Measurements from ENCODE around the gene NDUFV2. TPM values are rescaled to one million over a fixed set of nuclear protein-coding genes. Genes with fewer than 3 reads are reported as not detected.
"Not testable (repeated sequence)": the region's sequence is repeated elsewhere in the genome, so short reads cannot be mapped to it uniquely, and the experiment has no call there.

Gene NDUFV2
- total RNA-seq, 2 donors from 2014 or later: 167 to 225 TPM

DNA sequence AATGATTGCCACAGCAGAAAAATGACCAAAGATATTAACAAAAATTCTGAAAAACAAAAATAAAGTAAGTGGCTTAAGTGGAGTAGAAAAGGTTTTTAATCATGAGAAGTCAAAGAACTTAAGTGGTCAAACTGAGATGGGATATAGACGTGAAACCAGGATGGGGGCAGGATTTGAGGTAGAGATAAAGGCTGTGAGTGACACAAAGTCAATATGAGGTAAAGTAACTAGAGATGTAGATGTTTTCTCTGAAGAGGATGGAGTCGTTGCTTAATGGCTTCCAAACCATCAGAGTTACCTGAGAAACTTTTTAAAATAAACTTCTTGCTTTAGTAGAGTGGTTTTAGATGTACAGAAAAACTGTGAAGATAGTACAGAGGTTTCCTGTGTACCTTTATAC is 55.3 kb downstream of the NDUFV2 start:
- Histone ChIP-seq H3K9me3 (no peaks in the 10 kb centered on the region), H3K27ac (no peak overlapping the region), H3K4me3 (no peak overlapping the region), H3K36me3 (no peaks in the 10 kb centered on the region), H3K27me3 (no peaks in the 10 kb centered on the region), H3K4me1 (peaks cover 0 to 20% of the 10 kb centered on the region in 2 donors)
- TF ChIP-seq, protein P1, sequence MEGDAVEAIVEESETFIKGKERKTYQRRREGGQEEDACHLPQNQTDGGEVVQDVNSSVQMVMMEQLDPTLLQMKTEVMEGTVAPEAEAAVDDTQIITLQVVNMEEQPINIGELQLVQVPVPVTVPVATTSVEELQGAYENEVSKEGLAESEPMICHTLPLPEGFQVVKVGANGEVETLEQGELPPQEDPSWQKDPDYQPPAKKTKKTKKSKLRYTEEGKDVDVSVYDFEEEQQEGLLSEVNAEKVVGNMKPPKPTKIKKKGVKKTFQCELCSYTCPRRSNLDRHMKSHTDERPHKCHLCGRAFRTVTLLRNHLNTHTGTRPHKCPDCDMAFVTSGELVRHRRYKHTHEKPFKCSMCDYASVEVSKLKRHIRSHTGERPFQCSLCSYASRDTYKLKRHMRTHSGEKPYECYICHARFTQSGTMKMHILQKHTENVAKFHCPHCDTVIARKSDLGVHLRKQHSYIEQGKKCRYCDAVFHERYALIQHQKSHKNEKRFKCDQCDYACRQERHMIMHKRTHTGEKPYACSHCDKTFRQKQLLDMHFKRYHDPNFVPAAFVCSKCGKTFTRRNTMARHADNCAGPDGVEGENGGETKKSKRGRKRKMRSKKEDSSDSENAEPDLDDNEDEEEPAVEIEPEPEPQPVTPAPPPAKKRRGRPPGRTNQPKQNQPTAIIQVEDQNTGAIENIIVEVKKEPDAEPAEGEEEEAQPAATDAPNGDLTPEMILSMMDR (IDR thresholded peaks at IDR 0.05): no peak
- no peak for DNase-seq (ENCODE audit: low spot score)

DNA sequence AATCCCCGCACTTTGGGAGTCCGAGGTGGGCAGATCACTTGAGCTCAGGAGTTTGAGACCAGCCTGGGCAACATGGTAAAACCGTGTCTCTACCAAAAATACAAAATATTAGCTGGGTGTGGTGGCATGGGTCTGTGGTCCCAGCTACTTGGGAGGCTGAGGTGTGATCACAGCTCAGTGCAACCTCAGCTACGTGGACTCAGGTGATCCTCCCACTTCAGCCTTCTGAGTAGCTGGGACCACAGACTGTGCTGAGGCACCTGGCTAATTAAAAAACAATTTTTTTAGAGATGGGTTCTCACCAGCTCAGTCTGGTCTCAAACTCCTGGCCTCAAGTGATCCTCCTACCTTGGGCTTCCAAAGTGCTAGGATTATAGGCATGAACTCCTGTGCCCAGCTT is 57.5 kb downstream of the NDUFV2 start:
- TF ChIP-seq, protein P1 (IDR thresholded peaks at IDR 0.05): no peak
- peaks cover 0 to 14% of the 10 kb centered on the region in 2 donors for H3K4me1 ChIP-seq
- H3K27ac ChIP-seq: no peak overlapping the region
- no peaks in the 10 kb centered on the region for H3K36me3 ChIP-seq
- H3K27me3 ChIP-seq: no peaks in the 10 kb centered on the region
- no peak for DNase-seq (ENCODE audit: low spot score)
- no peaks in the 10 kb centered on the region for H3K9me3 ChIP-seq
- H3K4me3 ChIP-seq: no peak overlapping the region

DNA sequence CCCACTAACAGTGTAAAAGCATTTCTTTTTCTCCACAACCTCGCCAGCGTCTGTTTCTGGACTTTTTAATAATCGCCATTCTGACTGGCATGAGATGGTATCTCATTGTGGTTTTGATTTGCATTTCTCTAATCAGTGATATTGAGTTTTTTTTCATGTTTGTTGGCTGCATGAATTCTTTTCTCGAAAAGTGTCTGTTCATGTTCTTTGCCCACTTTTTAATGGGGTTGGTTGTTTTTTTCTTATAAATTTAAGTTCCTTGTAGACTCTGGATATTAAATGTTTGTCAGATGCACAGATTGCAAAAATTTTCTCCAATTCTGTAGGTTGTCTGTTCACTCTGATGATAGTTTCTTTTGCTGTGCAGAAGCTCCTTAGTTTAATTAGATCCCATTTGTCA is 60.2 kb downstream of the NDUFV2 start:
- not testable (repeated sequence) for DNase-seq (ENCODE audit: low spot score); H3K9me3 ChIP-seq; H3K27me3 ChIP-seq; H3K4me3 ChIP-seq; H3K27ac ChIP-seq; H3K36me3 ChIP-seq
- H3K4me1 ChIP-seq: peaks cover 0 to 14% of the 10 kb centered on the region in 2 donors

DNA sequence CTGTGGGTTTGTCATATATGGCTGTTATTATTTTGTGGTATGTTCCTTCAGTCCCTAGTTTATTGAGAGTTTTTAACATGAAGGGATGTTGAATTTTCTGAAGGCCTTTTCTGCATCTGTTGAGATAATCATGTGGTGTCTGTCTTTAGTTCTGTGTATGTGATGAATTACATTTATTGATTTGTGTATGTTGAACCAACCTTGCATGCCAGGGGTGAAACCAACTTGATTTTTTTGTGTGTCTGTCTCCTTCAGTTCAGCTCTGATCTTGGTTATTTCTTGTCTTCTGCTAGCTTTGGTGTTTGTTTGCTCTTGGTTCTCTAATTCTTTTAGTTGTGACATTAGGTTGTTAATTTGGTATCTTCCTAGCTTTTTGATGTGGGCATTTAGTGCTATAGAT is 61.6 kb downstream of the NDUFV2 start:
- not testable (repeated sequence) for H3K4me3 ChIP-seq; DNase-seq (ENCODE audit: low spot score); H3K27ac ChIP-seq; H3K9me3 ChIP-seq; H3K36me3 ChIP-seq; H3K27me3 ChIP-seq
- H3K4me1 ChIP-seq: peaks cover 0 to 10% of the 10 kb centered on the region in 2 donors

DNA sequence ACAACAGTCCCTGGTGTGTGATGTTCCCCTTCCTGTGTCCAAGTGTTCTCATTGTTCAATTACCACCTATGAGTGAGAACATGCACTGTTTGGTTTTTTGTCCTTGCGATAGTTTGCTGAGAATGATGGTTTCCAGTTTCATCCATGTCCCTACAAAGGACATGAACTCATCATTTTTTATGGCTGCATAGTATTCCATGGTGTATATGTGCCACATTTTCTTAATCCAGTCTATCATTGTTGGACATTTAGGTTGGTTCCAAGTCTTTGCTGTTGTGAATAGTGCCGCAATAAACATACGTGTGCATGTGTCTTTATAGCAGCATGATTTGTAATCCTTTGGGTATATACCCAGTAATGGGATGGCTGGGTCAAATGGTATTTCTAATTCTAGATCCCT is 63.4 kb downstream of the NDUFV2 start:
- H3K36me3 ChIP-seq: not testable (repeated sequence)

DNA sequence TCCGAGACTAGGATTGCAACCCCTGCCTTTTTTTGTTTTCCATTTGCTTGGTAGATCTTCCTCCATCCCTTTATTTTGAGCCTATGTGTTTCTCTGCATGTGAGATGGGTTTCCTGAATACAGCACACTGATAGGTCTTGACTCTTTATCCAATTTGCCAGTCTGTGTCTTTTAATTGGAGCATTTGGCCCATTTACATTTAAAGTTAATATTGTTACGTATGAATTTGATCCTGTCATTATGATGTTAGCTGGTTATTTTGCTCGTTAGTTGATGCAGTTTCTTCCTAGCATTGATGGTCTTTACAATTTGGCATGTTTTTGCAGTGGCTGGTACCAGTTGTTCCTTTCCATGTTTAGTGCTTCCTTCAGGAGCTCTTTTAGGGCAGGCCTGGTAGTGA is 67.0 kb downstream of the NDUFV2 start:
- not testable (repeated sequence) for H3K27me3 ChIP-seq

More for the DNA sequence above, 63.4 kb downstream of the NDUFV2 start:
- not testable (repeated sequence) for H3K4me1 ChIP-seq; H3K9me3 ChIP-seq; H3K4me3 ChIP-seq; H3K27ac ChIP-seq; H3K27me3 ChIP-seq; DNase-seq (ENCODE audit: low spot score)

DNA sequence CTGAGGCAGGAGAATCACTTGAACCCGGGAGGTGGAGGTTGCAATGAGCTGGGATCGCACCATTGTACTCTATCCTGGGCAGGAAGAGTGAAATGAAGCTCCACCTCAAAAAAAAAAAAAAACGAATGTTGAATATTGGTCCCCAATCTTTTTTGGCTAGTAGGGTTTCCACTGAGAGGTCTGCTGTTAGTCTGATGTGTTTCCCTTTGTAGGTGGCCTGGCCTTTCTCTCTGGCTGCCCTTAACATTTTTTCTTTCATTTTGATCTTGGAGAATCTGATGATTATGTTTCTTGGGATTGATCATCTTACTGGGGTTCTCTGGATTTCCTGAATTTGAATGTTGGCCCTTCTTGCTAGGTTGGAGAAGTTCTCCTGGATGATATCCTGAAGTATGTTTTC is 69.4 kb downstream of the NDUFV2 start:
- H3K4me1 ChIP-seq: peaks cover 0 to 31% of the 10 kb centered on the region in 2 donors
- not testable (repeated sequence) for H3K27ac ChIP-seq; DNase-seq (ENCODE audit: low spot score); H3K36me3 ChIP-seq; H3K27me3 ChIP-seq; H3K9me3 ChIP-seq; H3K4me3 ChIP-seq

More for the DNA sequence above, 67.0 kb downstream of the NDUFV2 start:
- not testable (repeated sequence) for H3K4me3 ChIP-seq; H3K36me3 ChIP-seq; H3K27ac ChIP-seq; DNase-seq (ENCODE audit: low spot score); H3K9me3 ChIP-seq
- peaks cover 0 to 17% of the 10 kb centered on the region in 2 donors for H3K4me1 ChIP-seq

DNA sequence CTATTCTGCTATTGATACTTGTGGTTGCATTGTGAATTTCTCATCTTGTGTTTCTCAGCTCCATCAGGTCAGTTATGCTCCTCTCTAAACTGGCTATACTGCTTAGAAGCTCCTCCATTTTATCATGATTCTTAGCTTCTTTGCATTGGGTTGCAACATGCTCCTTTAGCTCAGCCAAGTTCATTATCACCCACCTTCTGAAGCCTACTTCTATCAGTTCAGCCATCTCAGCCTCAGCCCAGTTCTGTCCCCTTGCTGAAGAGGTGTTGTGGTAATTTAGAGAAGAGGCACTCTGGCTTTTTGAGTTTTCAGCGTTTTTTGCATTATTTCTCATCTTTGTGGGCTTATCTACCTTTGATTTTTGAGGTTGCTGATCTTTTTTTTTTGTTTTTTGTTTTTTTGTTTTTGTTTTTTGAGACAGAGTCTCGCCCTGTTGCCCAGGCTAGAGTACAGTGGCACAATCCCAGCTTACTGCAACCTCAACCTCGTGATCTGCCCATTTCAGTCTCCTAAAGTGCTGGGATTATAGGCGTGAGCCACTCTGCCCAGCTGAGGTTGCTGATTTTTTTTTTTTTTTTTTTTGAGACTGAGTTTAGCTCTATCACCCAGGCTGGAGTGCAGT is 70.1 kb downstream of the NDUFV2 start:
- TF ChIP-seq, protein P1 (IDR thresholded peaks at IDR 0.05): no peak
- DNase-seq (ENCODE audit: low spot score): no peak
- Histone ChIP-seq H3K4me1 (peaks cover 0 to 38% of the 10 kb centered on the region in 2 donors), H3K36me3 (no peaks in the 10 kb centered on the region), H3K9me3 (no peaks in the 10 kb centered on the region), H3K27me3 (no peaks in the 10 kb centered on the region), H3K27ac (no peak overlapping the region), H3K4me3 (no peak overlapping the region)

Data from right atrium auricular region (tissue), 2 donors.